Ecto neural progenitor cell (in vitro differentiated cells): Measurements from ENCODE around the gene NQO1.
A peak's percentile ranks its signal among the peaks of the same experiment; 100 is the strongest.
"Not testable (repeated sequence)": the region's sequence is repeated elsewhere in the genome, so short reads cannot be mapped to it uniquely, and the experiment has no call there.

Experiments used
- DNase-seq: peaks from one replicate; pipeline ENCODE4 v3.0.0-alpha.2; 2018; ENCODE audit warnings: low spot score

The NQO1 gene

GRCh38 chr16:69726313-69727060, at the start of gene NQO1:
TSS of gene NQO1 (minus strand) at chr16:69726560. CDS start at chr16:69726439, 121 bp downstream.
- DNase-seq, result peak; percentile 98

GRCh38 chr16:69775563-69775962, 49.2 kb upstream of the NQO1 start:
- no peak for DNase-seq

- DNase-seq, result no peak
Observed at GRCh38 chr16:69773260-69773947, 47.0 kb upstream of the NQO1 start.

GRCh38 chr16:69771651-69771967, 45.2 kb upstream of the NQO1 start:
- DNase-seq, result no peak

- no peak for DNase-seq
Observed at GRCh38 chr16:69769404-69769803, 43.0 kb upstream of the NQO1 start.

- DNase-seq, result no peak
Observed at GRCh38 chr16:69768666-69769065, 42.3 kb upstream of the NQO1 start.

- DNase-seq, result no peak
Observed at GRCh38 chr16:69767459-69768229, 41.3 kb upstream of the NQO1 start.

- DNase-seq, result no peak
Observed at GRCh38 chr16:69763599-69763942, 37.2 kb upstream of the NQO1 start.

- DNase-seq, result no peak
Observed at GRCh38 chr16:69762814-69763598, 36.6 kb upstream of the NQO1 start.

GRCh38 chr16:69761983-69762813, 35.8 kb upstream of the NQO1 start, which contains the start of gene WWP2:
TSS of gene WWP2 (plus strand) at chr16:69762332. CDS start at chr16:69787011, 24,679 bp downstream.
- DNase-seq, result peak; percentile 91

GRCh38 chr16:69757375-69757774, 31.0 kb upstream of the NQO1 start:
- not testable (repeated sequence) for DNase-seq

GRCh38 chr16:69756705-69757104, 30.3 kb upstream of the NQO1 start:
- no peak for DNase-seq

- peak; percentile 97 for DNase-seq
Observed at GRCh38 chr16:69754469-69755310, 28.3 kb upstream of the NQO1 start, which contains the start of gene NOB1. TSS of gene NOB1 (minus strand) at chr16:69754926. CDS start at chr16:69754910, 16 bp downstream.

- DNase-seq, result no peak
Observed at GRCh38 chr16:69754143-69754468, 27.7 kb upstream of the NQO1 start.

- no peak for DNase-seq
Observed at GRCh38 chr16:69748694-69749345, 22.5 kb upstream of the NQO1 start.

GRCh38 chr16:69747115-69747514, 20.8 kb upstream of the NQO1 start:
- no peak for DNase-seq

GRCh38 chr16:69745959-69746358, 19.6 kb upstream of the NQO1 start:
- DNase-seq, result no peak

GRCh38 chr16:69745232-69745612, 18.9 kb upstream of the NQO1 start:
- no peak for DNase-seq

- no peak for DNase-seq
Observed at GRCh38 chr16:69744363-69745231, 18.2 kb upstream of the NQO1 start.
